Activated CD8-positive, alpha-beta memory T cell treated with anti-CD3 and anti-CD28 coated beads, Interleukin-2, amount 50 U/mL, for 1 hour (primary cell): ENCODE data around the gene ARHGEF37.

ENCODE experiments used
- DNase-seq: peaks from one replicate; pipeline ENCODE4 v3.0.0-alpha.2; 2020; ENCODE audit errors: extremely low read depth

Gene ARHGEF37

GRCh38 chr5:149600932-149601331 lies 19.6 kb downstream of the ARHGEF37 start:
- no peak for DNase-seq

DNA sequence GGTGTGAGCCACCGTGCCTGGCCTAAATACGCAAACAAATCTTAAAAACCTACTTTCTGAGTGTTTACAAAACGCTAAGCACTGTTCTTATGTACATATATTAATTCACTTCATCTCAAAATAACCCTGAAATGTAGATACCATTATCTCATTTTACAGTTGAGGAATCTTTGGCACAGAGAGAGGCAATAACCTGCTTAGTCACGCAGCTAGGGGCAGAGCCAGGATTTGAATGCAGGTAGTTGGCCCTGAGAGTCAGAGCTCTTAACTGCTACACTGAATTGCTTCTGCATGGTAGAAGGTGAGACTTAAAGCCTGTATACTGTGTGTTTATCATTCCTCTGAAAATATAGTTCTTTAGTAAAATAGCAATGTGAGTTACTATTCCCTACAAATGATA lies 21.9 kb downstream of the ARHGEF37 start:
- DNase-seq = no peak

- no peak for DNase-seq
Measured at GRCh38 chr5:149603920-149604319, 22.6 kb downstream of the ARHGEF37 start.

DNA sequence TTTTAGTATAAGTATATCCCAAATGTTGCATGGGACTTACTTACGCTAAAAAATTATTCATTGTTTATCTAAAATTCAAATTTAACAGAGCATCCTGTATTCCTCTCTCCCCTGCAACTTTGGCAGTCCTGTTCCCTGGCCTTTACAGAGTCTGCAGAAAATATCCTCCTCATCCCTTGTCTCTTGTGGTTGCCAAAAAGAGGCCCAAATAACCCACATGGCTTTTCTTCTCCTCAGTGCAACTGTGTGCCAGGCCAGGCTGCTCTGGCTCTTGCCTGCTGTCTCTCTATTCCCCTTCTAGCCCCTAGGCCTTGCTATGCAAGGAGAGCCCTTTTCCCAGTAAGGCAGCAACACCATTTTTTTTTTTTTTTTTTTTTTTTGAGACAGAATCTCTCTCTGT lies 23.0 kb downstream of the ARHGEF37 start:
- DNase-seq = no peak

DNA sequence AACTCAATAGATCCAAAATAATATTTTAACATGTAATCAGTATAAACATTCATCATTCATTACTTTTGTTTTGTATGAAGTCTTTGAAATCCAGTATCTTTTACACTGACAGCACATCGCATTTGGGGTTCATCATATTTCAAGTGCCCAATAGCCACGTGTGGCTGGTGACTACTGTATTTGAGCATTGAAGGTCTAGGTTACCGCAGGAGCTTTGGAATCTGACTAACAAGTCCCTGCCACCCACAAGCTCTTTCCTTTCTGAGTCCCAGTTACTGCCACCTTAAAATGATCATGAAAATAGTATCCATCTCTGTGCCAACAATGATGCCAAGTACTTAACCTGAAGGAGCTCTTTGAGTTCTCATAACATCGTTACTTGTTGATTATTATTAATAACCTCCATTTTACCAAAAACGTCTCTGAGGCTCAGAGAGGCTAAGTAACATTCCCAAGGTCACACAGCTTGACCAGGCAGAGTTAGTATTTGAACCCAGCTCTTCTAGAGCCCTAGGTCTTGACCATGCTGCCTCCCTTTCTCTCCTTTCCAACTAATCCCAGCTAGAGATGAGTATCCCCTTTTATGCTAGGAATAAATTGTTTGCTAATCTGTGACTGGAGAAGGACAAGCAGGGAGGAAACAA lies 24.2 kb downstream of the ARHGEF37 start:
- no peak for DNase-seq

DNA sequence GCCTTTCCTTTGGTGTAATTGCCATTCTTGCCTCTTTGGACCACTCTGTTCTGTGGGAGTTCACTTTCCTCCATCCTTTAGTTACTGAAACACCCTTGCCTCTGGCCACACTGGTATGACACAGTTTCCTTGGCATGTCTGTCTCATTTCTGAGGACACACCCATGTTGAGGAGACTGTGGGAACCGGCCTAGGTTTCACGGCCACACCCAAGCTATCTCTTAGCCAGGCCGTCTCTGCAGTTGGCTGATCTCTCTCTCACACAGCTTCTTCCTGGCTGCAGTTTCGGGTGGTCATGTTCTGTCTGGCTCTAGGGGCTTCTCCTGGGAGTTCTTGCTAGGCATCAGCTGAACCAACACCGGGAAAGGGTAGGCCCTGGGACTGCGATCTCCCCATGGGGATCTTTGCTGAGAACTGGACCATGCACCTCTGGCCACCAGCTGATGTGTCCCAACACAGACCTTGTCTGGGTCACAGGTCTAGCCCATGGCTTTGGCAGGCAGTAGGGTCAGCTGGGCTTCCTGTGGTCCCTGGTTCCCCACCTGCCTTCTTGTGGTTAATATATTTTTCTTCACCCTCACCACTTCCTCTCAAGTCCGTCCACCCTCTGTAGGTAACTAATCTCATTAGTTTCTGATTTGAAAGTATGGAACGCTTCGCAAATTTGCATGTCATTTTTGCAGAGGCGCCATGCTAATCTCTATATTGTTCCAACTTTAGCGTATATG lies 24.9 kb downstream of the ARHGEF37 start:
- no peak for DNase-seq

GRCh38 chr5:149608936-149609545 lies 27.7 kb downstream of the ARHGEF37 start:
- no peak for DNase-seq

- DNase-seq = no peak
Measured at GRCh38 chr5:149609640-149610219, 28.4 kb downstream of the ARHGEF37 start.

- no peak for DNase-seq
Measured at GRCh38 chr5:149610589-149611255, 29.4 kb downstream of the ARHGEF37 start.

DNA sequence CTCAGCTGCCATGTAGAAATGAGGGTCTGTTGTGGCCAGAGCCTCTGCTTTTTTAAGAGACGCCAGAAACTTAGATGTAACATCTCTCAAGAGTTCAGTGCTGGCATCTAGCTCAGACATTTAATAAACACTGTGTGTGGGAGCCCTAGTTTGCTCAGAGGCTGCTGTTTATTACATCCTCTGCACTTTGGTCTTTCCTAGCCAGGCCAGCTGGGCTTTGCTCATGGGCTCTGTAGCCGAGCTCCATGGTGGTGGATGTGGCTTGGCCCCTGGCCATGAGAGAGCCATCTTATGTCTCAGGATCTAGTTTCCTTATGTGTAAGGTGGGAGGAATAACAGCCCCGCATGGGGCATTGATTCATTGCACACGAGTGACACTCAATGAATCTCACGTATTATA lies 30.0 kb downstream of the ARHGEF37 start:
- no peak for DNase-seq

DNA sequence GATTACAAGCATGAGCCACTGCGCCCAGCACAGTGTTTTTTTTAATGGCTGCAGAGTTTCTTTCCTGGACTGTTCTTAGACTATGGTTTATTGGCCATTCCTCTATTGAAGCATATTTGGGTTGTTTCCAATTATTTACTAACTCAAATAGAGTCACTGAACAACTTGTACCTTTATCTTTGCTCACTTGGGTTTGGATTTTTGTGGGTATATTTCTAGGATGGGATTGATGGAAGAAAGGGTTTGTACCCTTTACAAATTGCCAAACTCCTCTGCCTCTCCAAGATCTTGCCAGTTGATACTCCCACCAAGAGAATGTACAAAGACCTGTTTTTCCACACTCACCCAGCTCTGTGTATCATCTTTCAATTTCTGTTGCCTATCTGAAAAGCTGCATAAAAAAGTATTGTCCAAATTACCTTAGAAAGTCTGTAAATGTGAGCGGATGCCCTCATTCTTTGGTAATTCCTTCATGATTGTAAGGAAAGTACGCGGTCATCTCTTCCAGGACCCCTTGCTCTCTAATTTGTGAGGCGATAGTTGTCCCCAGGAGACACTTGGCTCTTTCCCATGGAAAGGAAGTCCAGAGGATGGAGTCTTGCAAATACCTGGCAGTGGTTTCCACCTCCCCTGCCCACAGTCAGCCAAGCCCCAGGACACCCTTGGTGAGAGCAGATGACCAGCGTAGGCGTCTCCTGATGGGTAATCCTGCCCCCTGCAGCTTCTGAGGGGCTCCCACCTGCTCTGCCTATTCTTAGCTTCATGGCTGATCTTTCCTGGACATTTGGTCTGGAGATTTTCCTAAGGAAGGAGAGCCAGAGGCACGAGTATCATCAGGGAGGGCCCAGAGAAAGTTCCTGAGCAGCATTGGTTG lies 33.0 kb downstream of the ARHGEF37 start:
- DNase-seq = no peak

DNA sequence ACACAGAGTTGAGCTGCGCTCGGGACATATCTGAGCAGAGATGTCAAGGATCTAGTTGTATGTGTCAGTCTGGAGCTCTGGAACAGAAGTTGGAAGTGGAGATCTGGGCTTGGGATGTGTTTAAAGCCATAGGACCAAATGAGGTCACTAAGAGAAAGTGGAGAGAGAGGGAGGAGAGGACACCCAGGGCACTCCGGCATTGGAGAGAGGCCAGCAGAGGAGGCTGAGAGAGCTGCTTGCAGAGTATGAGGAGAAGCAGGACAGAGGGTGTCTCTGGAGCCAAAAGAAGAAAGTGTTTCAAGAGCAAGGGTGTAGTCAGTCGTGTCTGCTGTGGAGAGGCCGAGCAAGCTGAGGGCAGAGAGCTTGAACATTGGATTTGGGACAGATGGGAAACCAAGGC lies 34.7 kb downstream of the ARHGEF37 start:
- no peak for DNase-seq

GRCh38 chr5:149616727-149617285 lies 35.5 kb downstream of the ARHGEF37 start:
- no peak for DNase-seq

DNA sequence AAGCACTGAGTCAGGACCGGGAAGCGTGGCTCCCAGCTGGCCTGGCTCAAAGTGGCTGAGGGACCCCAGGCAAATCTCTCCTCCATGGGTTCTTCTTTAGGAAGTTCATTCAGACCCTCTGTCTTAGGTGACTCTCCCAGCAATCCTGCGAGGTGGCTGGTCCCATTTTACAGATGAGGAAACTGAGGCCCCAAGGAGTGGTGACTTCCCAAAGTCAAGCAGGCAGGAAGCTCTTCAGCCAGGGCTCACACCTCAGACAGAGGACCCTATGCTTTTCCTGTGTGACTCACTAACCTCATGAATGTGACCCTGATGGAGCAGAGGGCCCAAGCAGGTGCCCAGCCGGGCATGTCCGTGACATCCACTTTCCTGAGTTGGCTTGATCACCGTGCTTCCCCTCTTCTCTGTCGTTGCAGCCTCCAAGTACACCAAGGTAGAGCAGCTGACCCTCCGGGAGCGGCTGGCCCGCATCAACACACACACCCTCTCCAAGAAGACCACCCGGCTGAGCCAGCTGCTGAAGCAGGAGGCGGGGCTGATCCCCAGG lies 36.5 kb downstream of the ARHGEF37 start:
- no peak for DNase-seq

DNA sequence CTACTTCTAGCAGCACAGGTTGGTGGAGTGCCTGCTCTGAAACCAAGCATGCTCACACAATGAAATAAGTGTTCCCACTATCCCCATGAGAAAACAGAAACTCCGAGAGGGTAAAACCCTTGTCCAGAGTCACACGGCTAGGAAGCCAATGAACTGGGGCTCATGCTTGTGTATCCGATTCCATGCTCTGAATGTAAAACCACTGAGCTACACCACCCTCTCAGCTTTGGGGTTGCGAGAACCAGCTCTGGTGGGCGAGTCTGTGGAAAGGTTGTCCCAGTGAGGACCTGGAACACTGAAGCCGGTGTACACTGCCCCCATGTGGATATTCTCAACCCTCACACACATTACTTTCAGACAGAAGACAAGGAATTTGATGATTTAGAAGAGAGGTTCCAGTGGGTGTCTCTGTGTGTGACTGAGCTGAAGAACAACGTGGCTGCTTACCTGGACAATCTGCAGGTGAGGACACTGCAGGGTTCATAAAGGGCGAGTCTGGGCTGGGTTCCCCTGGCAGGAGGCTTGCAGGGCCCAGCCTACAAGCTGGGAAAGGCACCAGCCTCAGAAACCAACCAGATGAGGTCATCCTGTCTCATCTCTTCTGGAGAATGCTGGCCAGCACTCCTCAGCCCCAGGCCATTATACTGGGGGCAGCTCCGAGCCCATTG lies 37.4 kb downstream of the ARHGEF37 start:
- DNase-seq = no peak

DNA sequence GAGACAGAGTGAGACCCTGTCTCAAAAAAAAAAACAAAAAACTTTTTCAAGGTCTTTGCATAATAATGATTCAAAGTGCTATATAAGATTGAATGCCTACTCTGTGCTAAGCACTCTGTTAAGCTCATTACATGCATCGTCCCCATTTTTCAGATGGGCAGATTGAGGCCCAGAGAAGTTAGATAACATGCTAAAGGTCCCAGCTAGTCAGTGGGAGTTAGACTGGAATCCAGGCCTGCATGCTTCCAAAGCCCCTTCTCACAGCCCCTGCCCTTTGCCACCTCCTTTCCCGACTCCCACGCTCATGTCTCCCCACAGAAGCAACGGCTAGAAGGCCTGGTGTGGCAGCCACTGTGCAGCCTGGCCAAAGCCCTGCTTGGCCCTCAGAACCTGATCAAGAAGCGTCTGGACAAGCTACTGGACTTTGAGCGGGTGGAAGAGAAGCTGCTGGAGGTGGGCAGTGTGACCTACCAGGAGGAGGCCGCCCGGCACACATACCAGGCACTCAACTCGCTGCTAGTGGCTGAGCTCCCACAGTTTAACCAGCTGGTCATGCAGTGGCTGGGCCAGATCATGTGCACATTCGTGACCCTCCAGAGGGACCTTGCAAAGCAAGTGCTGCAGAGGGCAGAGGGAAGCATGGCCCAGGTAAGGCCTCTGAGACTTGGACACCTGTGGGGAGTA lies 40.3 kb downstream of the ARHGEF37 start:
- DNase-seq = no peak

GRCh38 chr5:149622466-149622865 lies 41.2 kb downstream of the ARHGEF37 start:
- DNase-seq = no peak

- no peak for DNase-seq
Measured at GRCh38 chr5:149623473-149623872, 42.2 kb downstream of the ARHGEF37 start.

DNA sequence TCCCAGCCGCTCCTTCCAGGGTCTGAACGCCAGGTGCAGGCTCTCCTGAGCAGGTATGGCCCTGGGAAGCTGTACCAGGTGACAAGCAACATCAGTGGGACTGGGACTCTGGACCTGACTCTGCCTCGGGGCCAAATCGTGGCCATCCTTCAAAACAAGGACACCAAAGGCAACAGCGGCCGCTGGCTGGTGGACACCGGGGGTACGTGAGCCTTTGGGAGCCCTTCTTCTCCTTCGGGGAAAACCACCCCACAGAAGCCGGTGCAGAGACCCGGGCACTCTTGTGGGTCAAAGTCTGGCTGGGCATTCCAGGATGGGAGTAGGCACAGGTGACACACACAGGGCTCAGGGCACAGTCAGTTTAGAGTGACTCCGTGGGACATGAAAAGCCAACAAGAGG lies 45.8 kb downstream of the ARHGEF37 start:
- no peak for DNase-seq

GRCh38 chr5:149628221-149628620 lies 46.9 kb downstream of the ARHGEF37 start:
- no peak for DNase-seq
